ENCODE data around the gene DCLK1. TPM values are rescaled to one million over a fixed set of nuclear protein-coding genes. Genes with fewer than 3 reads are reported as not detected.

Gene DCLK1
- total RNA-seq, 1 experiment from 2014 or later, result 36.2 TPM

DNA sequence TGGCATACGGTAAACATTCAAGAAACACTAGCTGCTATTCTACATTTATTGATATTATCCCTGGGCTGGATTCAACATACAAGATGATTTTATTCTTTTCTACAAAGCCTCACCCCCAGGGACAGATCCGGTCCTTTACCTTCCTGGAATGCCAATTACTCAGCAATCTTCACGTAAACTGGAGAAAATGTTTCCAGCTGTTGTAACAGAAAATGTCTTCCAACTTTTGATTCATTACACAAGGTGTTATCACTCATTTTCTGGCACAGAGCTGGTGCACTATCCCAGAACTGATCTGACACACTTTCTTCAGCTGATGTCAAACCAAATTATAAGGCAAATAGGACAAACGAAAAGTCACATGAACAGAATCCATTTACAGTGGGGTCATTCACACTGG is 33.1 kb downstream of the DCLK1 start:
- no peaks in the 10 kb centered on the region for H3K23me2 ChIP-seq (ENCODE audit: insufficient read length, low read depth, low read length, poor library complexity, severe bottlenecking)
- Mint-ChIP-seq H3K27me3 (ENCODE audit: low read depth) (no peaks in the 10 kb centered on the region), H3K9me3 (no peaks in the 10 kb centered on the region), H3K27ac (no peak overlapping the region), H3K36me3 (ENCODE audit: insufficient read depth in 1 of 3, low read depth in 3 of 3) (no peaks in the 10 kb centered on the region; a peak in 1 of 7 replicates), H3K4me1 (peaks cover 4 to 5% of the 10 kb centered on the region in 2 experiments), H3K4me3 (no peak overlapping the region)
- no peaks in the 10 kb centered on the region for H3K27me3 ChIP-seq (ENCODE audit: insufficient read depth, low read length)
- no peak overlapping the region for H2BK120ac ChIP-seq (ENCODE audit: low read depth, low read length, poor library complexity, severe bottlenecking)
- H3K79me1 ChIP-seq (ENCODE audit: insufficient read depth, low read depth, low read length, poor library complexity, severe bottlenecking), result no peaks in the 10 kb centered on the region
- no peaks in the 10 kb centered on the region for H3K9me3 ChIP-seq (ENCODE audit: control insufficient read depth, low read depth, low read length)
- H3K14ac ChIP-seq (ENCODE audit: insufficient read depth, low read length), result no peak overlapping the region
- no peak overlapping the region for H2AFZ ChIP-seq (ENCODE audit: low read length)
- no peak overlapping the region for H3K9ac ChIP-seq (ENCODE audit: extremely low read depth, insufficient read length, low read length)
- H3K23ac ChIP-seq (ENCODE audit: insufficient read length, low read depth, low read length), result no peak overlapping the region
- no peak overlapping the region for H3K18ac ChIP-seq (ENCODE audit: insufficient read length, low read depth, low read length)
- no peaks in the 10 kb centered on the region; the same call in 1 of the 2 replicates for H3K4me1 ChIP-seq (ENCODE audit: insufficient read depth, low read length)
- no peak overlapping the region for H2AK5ac ChIP-seq (ENCODE audit: insufficient read length, low read length)
- DNase-seq, result no peak
- H3K27ac ChIP-seq (ENCODE audit: insufficient read length, low read depth, low read length), result no peak overlapping the region
- no CpG with 5 or more reads among the region's 4 CpGs for WGBS (ENCODE audit: extremely low coverage, insufficient read length, low lambda C conversion rate)
- no peak overlapping the region for H4K8ac ChIP-seq (replicated peaks; ENCODE audit: insufficient read length, low read depth, low read length)
- H3K4ac ChIP-seq (ENCODE audit: low read depth, low read length), result no peak overlapping the region
- H2BK5ac ChIP-seq (ENCODE audit: insufficient read length, low read length), result no peak overlapping the region
- no peak overlapping the region for H3T11ph ChIP-seq (ENCODE audit: low read length)
- H3K79me2 ChIP-seq (ENCODE audit: insufficient read depth, low read length), result no peaks in the 10 kb centered on the region
- no peak overlapping the region for H3K56ac ChIP-seq (ENCODE audit: insufficient read length, low read depth, low read length)
- H4K91ac ChIP-seq (ENCODE audit: insufficient read length, low read depth, low read length), result no peak overlapping the region
- H4K5ac ChIP-seq (ENCODE audit: insufficient read length, low read depth, low read length), result no peak overlapping the region
- H2BK12ac ChIP-seq (ENCODE audit: insufficient read length, low read depth, low read length), result no peak overlapping the region
- H2BK15ac ChIP-seq (ENCODE audit: low read depth, low read length), result no peak overlapping the region
- TF ChIP-seq, protein P1, sequence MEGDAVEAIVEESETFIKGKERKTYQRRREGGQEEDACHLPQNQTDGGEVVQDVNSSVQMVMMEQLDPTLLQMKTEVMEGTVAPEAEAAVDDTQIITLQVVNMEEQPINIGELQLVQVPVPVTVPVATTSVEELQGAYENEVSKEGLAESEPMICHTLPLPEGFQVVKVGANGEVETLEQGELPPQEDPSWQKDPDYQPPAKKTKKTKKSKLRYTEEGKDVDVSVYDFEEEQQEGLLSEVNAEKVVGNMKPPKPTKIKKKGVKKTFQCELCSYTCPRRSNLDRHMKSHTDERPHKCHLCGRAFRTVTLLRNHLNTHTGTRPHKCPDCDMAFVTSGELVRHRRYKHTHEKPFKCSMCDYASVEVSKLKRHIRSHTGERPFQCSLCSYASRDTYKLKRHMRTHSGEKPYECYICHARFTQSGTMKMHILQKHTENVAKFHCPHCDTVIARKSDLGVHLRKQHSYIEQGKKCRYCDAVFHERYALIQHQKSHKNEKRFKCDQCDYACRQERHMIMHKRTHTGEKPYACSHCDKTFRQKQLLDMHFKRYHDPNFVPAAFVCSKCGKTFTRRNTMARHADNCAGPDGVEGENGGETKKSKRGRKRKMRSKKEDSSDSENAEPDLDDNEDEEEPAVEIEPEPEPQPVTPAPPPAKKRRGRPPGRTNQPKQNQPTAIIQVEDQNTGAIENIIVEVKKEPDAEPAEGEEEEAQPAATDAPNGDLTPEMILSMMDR (conservative IDR thresholded peaks at IDR 0.05), result no peak
- no peak overlapping the region for H3K4me2 ChIP-seq (ENCODE audit: insufficient read depth, insufficient read length, low read length)
- no peak overlapping the region for H2BK20ac ChIP-seq (ENCODE audit: low read depth, low read length, poor library complexity, severe bottlenecking)
- H4K20me1 ChIP-seq (ENCODE audit: control insufficient read depth, insufficient read depth, insufficient read length), result no peaks in the 10 kb centered on the region
